ENCODE measurements around the gene ENTHD1.

GRCh38 chr22:39914584-39914983 lies 21.0 kb upstream of the ENTHD1 start:
- TF ChIP-seq POLR2AphosphoS5 (IDR thresholded peaks at IDR 0.05; ENCODE audit: low read depth, low read length): no peak
- TF ChIP-seq POLR2A (IDR thresholded peaks at IDR 0.05; ENCODE audit: low read depth, low read length): no peak
